GM19467 (cell line): ENCODE results near the gene TNIK.

Source experiments
- ATAC-seq: cut with Tn5 transposase; IDR thresholded peaks from one replicate; pipeline ENCODE4 v1.9.1; 2021; ENCODE audit warnings: mild to moderate bottlenecking, moderate library complexity; ENCODE audit not compliant: unreplicated experiment

TNIK gene

DNA sequence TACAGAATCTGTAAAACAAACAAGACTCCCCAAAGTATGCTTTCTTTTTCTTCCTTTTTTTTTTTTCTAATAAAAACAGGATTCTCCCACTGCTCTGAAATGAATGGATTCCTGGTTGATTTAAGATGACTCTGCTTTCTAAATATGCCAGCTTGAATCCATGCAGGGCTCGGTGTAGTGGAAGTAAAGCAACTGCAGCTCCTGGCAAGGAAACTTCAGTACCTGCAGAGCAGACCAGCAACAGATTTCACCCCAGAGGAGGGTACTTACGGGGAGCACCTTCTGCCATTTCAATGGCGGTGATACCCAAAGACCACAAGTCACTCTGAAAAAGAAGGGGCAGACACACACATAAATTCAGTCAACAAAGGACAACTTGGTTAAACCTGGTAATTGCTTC is 283.1 kb downstream of the TNIK start:
- no peak for ATAC-seq

DNA sequence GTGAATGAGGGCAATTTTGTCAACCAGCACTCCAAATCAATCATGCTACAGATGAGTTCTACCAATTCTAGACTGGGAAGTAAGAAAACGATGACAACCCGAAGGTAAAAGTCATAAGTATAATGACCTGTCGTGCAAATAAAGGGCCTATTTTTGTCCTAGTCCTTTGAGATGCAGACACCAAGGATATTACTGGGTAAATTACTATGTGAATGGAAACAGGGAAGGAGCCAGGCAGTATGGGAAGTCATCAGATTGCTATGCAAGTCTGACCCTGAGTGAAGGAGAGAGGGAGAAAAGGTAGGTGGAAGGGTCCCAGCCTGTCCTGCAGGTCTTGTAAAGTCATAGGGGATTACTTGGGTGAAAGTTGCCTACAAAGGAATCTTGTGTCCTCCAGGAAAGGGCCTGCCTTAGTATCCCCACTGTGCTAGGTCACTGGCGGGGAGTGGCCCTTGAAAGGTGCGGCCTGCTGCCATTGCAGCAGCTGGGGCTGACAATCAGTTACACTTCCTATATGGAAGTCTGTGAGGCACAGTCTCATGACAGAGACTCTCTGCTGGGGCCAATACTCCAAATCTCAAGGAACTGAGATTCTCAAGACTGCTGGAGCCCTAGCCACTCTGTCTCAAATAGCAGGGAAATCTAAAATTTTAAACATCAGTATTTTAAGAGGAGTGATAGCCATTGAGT is 283.8 kb downstream of the TNIK start:
- no peak for ATAC-seq

DNA sequence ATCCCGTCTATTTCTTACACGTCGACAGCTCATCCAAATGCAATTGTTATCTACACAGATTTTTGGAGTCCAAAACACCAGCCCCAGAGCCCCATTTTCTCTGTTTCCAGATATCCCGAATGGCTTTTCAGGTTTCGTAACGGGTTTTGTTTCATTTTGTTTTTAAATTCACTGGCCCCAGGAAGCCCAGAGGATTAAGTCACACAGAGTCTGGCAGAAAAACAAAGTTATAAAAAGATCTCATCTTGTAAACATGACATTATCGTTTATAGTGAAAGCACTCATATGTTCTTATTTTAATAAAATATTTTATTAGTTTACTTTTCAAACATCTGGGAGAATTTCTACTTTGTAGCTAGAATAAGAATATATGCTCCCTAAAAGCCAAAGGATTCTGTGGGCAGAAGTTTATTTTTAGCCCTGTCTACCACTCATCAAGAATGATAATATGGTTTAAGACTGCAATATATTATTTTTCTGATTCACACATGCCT is 284.4 kb downstream of the TNIK start:
- ATAC-seq = no peak

DNA sequence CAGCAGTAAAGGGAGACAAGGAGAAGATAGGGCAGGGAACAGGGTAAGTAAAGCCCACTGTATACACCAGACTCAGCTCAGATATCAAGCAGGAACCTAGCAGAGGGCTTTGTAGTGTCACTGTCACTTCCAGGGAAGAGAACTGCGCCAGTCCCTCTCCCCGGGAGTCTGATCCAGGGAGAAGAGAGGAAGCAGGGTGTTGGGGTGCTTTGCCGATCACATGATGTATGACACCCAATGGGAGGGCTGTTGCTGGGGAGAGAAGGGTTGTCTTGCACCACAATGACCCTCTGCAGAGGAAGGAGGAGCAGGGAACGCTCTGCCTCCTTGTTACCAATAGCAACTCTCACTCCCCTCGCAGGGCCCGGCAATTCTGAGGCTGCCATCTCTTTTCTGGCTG is 286.5 kb downstream of the TNIK start:
- ATAC-seq = no peak

DNA sequence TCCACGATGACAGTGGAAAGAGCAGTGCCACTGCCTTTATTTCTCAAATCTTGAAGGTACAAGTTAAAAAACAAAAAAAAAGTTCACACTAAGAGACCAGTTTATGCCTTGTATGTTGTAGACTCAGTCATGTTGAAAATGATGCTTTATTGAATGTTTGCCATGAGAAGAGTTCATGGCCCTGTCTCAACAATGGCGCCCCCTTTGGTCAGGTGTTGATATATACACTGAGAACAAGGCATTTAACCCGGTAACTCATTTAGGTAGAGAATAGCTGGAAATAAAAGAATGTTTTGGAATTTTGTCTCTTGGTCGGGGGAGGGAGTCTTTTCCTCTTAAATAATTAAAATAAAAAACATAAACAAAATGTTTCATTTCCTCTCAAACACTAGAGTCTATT is 288.1 kb downstream of the TNIK start:
- no peak for ATAC-seq

DNA sequence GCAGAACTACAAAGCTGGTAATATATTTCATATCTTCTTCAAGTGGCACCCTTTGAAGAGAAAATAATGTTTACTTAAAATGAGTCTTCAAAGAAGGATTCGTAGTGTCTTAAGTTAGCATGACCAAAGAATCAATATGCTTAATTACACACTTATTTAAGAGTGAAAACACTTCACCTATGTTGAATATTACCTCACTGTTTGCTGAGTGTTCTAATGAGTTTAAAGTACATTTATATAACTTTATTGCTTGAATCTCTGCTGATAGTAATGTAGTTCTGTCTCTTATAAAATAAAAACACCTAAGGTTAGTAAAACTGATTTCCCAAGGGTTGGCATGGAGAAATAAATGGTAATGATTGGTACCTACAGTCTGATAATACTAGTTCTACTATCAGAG is 290.3 kb downstream of the TNIK start:
- ATAC-seq = no peak

DNA sequence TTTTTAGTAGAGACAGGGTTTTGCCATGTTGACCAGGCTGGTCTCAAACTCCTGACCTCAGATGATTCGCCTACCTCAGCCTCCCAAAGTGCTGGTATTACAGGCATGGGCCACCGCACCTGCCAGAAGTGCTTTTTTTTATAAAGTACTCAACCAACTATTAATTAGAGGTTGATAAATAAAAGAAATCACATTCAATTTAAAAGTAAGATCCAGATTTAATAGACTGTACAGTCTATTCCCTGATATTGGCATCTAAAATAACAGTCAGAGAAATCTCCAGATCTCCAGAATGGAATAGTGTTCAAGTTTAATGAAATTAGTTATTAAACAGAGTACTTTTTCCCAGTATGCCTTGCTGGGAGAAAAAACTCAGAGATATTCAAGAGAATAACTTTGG is 290.8 kb downstream of the TNIK start:
- no peak for ATAC-seq

DNA sequence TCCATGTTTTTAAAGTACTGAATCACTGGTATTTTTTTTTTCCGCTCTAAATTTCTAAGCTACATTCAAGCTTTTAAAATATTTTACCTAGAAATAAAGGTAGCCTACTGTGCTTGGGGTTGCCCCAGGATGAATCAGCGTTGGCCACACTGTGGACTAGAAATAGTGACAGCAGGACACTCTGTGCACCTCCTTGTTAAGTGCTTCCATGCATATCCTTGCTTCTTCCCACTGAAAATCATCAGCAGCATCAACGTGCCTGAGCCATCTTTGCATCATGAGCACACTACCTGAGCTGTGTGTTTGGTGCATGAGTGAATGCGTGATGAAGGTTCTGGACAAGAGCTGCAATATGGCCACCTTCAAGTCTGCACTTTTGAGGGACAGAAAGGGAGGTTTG is 291.7 kb downstream of the TNIK start:
- ATAC-seq = no peak

DNA sequence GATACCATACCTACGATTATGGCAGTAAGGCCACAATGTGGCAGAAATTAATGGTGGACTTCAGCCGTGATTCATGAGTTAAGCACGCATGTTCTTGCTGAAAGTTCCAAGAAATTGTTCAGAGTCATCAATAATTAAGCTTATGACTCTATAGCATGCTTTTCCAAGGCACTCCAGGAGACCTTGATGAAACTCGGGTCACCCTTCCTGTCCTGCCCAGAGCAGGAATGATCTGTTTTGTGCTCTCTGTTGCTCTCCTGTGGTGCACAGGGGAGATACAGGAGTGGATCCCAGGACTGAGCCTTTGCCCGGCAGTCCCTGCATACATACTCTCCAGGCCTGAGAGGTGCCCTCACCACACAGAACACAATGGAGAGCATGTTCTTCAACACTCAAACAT is 292.1 kb downstream of the TNIK start:
- no peak for ATAC-seq

DNA sequence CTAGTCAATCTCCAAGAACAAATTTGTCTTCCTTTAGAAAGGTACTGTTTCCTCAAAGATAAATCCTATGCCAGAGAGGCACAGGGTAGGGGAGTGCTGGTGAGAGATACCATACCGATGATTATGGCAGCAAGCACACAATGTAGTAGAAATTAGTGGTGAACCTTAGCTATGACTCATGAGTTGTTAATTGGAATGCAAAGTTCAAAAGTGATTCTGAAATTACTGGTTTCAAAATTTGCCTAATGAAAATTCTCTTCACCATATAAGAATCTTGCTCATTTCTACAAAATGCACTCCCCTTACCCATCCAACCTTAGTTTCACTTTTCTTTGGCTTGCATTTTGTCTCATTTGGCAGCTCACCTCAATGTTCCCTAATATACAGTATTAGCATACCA is 294.2 kb downstream of the TNIK start:
- ATAC-seq = no peak

DNA sequence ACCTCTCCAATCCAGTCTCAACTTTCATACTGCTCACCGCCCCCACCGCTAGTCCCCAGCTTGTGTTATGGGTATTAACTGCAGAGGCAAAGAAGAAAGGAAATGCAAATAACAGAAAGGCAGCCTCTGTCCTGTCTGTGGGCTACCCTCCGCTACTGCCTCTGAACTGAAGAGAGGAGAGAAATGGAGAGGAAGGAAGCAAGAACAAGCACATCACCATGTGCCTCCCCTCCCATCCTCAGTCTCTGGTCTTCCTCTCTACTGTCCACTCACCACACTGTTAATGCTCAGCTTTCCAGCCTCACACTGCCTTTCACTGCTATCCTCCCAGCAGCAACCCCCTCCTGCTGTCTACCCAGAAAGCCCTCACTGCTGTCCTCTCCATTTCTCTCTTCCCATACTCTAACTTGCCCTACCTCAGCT is 294.7 kb downstream of the TNIK start:
- ATAC-seq = no peak

DNA sequence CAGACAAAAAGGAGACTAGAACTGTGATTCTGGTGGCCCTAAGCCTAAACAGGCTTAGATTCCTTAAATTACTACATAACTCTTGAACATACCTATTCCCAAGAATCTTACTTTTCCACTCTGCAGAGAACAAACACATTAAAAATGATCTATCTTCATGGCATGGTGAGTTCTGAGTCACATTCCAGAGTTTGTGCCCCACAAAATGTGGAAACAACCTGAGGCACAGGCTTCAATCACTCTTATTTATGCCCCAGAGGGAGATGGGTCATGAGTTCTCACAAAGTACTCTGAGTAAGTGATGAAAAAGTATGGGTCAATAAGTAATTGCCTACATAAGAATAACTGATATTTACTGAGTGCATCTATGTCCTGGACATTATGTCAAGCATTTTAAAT is 296.1 kb downstream of the TNIK start:
- ATAC-seq = no peak

DNA sequence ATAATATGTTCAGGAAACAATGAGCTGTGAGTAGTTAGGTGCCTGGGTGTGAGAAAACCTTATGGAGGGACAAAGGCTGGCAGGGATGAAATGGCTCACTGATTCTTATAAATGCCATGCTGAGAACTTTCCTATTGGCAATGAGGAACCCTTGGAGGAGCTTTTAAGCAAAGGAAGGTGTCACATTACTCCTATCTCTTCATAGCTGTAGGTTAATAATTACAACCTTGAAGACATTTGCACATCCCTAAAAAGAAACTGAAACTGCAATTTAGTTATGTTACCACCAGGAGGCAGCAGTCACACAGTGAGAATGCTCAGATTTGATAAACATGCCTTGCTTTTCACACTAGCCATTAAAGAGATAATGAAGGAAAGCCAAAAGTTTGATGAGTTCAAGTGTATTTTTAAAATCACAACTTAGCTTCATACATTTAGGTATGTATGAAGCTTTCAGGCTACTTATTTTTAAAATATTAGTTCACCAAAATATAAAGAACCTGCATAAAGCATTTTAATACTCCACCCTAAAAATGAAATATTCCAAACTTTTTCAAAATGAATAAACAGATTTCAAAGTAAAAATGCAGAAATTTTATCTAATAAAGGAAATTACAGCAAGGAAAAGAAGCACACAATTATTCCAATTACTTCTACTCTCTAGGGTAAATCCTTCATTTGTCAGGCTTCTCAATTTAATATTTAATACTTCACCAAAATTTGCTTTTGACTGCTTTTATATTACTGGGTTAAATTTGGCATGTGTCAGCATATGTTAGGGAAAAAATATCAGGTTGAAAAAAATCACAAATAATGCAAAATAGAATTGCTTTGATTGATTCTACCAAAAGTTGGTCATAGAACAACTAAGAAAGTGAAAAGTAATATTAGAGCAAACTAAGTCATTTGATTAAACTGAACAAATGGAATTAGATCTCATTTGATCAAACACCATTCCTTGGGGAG is 296.8 kb downstream of the TNIK start:
- ATAC-seq = no peak

DNA sequence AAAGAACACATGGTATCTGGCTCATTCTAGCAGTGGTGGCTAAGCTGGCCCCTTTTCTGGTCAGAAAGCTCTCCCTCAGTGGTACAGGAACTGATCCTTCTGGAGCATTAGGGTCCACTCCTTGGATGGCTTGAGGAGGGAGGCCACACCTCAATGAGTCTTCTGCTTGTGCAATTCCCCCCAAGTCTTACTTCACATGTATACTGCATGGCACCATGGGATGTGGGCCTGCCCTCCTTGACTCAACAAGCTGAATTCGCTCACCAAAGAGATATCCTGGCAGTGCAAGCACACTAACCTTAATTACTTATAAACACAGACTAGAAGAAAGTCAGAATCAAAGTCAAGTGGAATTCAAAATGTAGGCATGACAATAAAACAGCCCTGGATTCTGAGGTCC is 299.9 kb downstream of the TNIK start:
- ATAC-seq = no peak

DNA sequence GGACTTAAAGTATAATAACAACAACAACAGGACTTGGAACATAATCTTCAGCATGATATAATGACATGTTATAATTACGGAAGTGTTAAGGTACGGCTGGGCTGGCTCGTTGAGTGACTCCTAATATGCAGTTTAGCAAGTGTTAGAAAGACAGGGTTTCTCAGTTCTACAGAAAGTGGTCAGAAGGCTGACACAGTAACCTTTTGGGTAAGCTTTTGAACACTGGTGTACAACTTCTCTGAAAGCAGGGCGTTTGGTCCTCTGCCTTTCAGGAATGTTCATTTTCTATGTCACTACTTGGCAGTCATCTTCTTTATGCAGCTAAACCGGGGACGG is 300.4 kb downstream of the TNIK start:
- no peak for ATAC-seq

DNA sequence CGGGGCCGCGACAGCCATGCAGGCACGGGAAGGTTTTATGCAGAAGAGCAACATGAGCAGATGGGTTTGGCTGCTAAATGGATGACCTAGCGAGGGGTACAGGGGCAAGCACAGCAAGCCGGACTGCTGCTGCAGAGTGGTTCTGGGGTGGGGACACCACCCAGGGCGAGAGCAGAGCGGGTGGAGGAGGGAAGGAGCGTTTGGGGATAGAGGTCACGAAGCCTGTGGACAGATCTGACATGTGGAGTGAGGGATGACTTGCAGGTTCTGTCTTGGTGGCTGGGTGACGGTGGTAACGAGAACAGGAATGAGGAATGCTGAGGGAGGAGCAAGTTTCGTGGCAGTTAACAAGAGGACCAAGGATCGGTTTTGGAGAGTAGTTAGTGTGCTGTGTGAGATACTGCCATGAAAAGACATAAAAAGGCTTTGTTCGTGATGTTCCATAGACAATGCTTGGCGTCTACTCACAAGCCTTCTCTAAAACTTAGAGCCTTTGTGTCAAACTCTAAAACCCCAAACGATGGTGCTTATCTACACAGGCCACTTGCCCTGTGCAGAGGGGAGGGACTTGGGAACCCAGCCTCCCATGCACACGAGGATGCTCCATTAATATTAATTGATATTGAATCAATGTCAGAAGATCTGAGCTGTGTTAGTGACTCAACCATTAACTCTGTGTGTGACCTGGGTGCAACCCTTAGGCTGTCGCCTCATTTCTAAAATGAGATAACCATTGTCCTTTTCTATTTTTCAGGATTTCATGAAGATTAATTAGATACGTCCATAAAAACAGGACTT is 301.0 kb downstream of the TNIK start:
- ATAC-seq = no peak

DNA sequence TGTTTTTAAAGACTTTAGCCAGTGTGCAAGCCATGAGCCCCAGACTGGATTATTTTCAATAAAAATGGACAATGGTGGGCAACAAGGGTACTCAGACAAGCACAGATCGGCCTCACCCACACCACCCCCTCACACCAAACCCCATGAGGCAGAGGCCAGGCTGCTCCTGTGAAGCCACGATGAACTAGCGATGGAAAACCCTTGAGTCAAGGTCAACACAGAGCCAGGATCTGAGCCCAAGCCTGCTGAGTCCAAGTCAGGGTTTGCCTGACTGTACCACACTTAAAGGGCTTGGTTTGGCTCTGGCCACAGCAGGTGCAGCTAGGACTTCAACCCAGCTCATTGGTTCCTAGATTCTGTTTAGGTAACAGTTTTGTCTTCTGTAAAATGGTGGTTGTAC is 302.2 kb downstream of the TNIK start:
- ATAC-seq = no peak

DNA sequence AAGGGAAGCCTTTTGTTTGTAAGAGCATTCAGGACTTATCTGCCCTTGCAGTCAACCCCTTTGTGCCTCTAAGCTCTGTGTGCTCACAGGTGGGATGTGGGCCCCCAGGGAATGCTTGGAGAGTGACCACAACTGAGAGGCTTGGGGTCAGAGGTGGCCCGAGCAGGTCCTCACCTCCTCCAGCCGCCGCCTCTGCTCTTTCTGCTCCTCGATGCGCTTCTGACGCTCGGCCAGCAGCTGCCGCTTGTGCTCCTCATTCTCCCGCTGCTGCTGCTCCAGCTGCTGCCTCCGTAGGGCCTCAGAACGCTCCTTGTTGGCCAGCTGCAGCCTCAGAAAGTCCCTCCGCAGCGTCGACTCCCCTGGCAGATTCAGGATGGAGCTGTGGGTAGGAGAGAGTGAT is 302.9 kb downstream of the TNIK start:
- ATAC-seq = no peak

DNA sequence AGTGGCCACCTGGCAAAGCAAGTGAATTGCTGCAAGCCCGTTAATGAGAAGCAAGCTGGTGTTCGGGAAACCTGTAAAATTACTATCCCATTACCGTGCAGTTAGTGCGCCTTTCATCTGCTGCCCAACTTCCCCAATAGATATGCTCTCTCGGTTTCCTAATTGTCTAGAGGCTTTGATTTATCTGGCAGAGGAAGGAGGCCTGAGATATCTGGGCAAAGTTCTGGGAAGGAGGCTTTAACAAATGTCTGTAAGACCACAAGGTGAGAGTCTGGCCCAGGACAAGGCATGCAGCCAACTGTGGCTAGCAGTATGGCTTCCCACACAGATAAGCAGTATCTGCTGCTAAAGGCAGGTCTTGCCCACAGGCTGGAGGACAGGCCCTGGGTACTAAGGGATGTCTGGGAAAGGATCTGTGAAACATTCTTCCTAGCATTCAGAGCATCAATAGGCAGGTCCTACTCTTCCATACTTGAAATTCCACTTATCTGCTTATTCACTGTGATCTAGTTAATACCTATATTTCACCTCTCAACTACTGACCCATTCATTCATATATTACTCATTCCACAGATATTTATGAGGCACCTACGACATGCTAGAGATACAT is 303.7 kb downstream of the TNIK start:
- no peak for ATAC-seq

DNA sequence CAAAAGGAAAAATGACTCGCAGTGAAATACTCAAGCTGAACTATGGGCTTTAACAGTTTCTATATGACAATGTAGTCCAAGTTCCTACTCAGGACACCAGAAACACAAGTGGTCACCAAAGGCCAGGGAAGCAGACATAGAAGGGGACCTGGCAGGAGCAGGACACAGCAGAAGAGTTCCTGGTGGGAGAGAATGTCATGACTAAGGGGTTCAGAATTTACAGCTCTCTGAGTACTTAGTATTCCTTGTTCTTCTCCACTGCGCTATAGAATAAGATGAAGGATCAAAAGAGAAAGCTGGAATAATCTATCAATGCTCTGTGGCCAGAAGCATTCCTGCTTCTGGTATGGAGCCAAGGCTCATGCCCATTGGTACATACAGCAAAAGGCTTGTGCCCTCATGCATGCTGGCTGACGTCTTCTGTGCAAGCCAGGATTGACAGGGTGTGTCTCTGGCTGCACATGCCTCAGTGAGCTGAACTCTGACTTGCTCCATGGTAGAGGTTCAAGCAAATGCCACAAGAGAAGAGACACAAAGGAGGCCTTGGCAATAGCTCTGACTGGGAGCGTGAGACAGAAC is 305.0 kb downstream of the TNIK start:
- no peak for ATAC-seq

DNA sequence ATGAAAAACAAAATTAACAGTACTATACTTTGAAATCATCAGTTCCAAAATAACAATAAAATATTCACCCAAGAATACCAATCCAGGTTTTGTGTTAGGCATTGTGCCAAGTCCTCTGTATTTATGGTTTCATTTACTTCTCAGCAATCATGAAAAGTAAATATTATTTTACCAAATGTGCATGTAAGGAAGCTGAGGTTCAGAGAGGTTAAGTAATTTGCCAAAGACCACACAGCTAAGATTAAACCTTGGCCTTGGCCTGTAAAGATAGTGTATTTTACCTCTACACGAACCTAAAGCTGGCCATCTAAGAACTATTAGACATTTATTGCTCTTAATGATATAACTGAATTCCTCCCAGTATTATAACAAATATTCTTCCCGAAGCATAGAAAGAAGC is 309.3 kb downstream of the TNIK start:
- ATAC-seq = no peak
